Lower leg skin (tissue), 4 donors: Measurements from ENCODE around the gene DPP6. TPM values are rescaled to one million over a fixed set of nuclear protein-coding genes. Genes with fewer than 3 reads are reported as not detected.

Experiments used
- DNase-seq, 2 donors: peaks; one replicate each; pipeline ENCODE4 v3.0.0-alpha.2; 2019; ENCODE audit warnings: low spot score in 2 of 2
- H3K4me3 ChIP-seq: fragments of 200-600 bp; sonication (generic); 2 replicates; pipeline ENCODE4 v1.5.1; 2017; ENCODE audit warnings: mild to moderate bottlenecking, low read depth; ENCODE audit not compliant: poor library complexity, severe bottlenecking
- POLR2A ChIP-seq, 2 donors: fragments of 450-650 bp; IDR thresholded peaks; one replicate each; pipeline ENCODE4 v1.6.1; 2016 to 2017; ENCODE audit warnings: antibody characterized with exemption in 2 of 2, mild to moderate bottlenecking in 1 of 2, moderate library complexity in 1 of 2
- WGBS, 2 donors: methylation state at CpG; one replicate each; pipeline ENCODE4 v1.1.5; 2018; 5-methylcytosine and 5-hydroxymethylcytosine counted together
- intact Hi-C: fragments of 100-400 bp; cut with DNase I; formaldehyde crosslinking; loops from one replicate; pipeline ENCODE4 v1.15.0; 2023; ENCODE audit warnings: low total_unique reads
- total RNA-seq, 4 donors: library from RNA; depleted of rRNA; stranded (reverse); fragments of >200 nt; gene quantifications; one replicate each; pipeline ENCODE4 v1.1.0, GENCODE V29; 2016
- TF ChIP-seq, protein P1 (sequence below), 3 donors: fragments of 450-650 bp; IDR thresholded peaks; one replicate each; pipeline ENCODE4 v1.5.1; 2016; ENCODE audit warnings: antibody characterized with exemption in 3 of 3, mild to moderate bottlenecking in 3 of 3, moderate library complexity in 2 of 3

DPP6 gene
- total RNA-seq, 4 donors from 2014 or later = 1.0 to 4.5 (median 2.9) TPM

DNA sequence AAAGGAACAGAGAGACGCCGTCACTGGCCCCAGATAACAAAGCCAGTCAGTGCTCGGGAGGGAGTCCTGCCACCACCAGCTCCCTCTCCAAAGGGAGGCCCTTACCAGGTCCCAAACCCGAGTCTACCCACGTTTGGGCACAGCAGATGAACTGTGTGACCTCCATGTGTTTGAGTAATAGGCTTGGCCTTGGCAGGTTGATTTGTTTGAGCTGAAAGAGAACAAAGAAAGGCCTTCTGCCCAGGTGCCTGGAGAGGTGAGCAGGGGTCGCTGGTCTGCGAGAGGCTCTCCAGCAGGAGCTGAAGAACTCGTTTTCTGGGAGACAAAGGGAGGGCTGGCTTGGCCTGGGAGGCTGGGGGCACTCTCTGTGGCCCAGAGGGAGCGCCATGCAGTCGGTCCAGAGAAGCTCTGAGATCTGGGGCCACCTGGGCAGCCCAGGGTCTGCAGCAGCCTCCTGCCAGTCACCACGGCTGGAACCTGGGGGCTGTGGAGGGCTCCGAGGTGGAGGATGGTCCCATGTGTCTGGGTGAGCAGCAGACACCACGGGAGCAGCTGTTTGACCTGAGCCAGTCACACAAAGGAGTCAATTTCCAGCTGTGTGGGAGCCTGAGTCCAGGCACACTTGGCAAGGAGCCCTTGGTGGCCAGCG lies 851.0 kb downstream of the DPP6 start:
- WGBS, 2 donors = 54 to 55% methylated on average over 8 to 12 of the region's 14 CpGs
- intact Hi-C loops = no loop called here
- TF ChIP-seq, protein P1, sequence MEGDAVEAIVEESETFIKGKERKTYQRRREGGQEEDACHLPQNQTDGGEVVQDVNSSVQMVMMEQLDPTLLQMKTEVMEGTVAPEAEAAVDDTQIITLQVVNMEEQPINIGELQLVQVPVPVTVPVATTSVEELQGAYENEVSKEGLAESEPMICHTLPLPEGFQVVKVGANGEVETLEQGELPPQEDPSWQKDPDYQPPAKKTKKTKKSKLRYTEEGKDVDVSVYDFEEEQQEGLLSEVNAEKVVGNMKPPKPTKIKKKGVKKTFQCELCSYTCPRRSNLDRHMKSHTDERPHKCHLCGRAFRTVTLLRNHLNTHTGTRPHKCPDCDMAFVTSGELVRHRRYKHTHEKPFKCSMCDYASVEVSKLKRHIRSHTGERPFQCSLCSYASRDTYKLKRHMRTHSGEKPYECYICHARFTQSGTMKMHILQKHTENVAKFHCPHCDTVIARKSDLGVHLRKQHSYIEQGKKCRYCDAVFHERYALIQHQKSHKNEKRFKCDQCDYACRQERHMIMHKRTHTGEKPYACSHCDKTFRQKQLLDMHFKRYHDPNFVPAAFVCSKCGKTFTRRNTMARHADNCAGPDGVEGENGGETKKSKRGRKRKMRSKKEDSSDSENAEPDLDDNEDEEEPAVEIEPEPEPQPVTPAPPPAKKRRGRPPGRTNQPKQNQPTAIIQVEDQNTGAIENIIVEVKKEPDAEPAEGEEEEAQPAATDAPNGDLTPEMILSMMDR (IDR thresholded peaks at IDR 0.05) = no peak
- TF ChIP-seq POLR2A (IDR thresholded peaks at IDR 0.05) = no peak
- no peak for DNase-seq
- no peak overlapping the region for H3K4me3 ChIP-seq

DNA sequence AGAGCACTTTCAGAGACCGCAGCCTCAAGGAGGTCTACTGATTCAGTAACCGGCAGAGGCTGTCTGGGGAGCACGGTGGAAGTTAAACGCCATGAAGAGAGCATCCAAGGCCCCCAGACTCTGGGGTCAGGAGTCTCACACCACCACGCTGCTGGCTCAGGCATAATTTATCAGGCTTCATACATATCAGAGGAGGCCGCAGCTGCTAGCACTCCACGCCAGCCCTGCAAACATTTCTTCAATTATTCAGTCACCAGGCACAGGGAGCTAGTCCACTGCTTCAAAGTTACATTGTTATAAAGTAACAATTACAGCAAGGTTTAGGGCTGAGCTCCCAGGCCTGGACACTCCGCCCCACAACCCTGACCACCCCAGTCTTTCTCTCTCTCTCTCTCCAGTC lies 852.9 kb downstream of the DPP6 start:
- TF ChIP-seq POLR2A (IDR thresholded peaks at IDR 0.05) = no peak
- TF ChIP-seq, protein P1 (IDR thresholded peaks at IDR 0.05) = no peak
- WGBS, 2 donors = 89 to 92% methylated on average over 8 of the region's 8 CpGs
- intact Hi-C loops = no loop called here
- DNase-seq = no peak
- no peak overlapping the region for H3K4me3 ChIP-seq

DNA sequence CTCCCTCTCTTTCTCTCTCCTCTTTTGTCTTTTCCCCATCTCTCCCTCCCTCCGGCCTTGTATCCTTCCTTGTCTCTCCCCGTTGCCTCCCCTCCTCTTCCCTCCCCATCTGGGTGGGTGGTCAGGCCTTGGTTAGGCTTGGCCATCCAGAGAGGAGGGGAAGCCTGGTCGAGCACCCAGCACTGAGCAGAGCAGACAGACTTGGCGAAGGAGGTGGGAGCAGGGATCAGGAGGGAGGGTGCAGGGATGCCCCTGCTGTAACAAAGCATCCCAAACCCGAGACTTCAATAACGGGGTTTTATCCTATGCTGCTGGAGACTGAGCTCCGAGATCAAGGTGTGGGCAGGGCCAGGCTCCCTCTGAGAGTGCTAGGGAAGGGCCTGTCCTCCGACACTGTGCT lies 853.4 kb downstream of the DPP6 start:
- no peak overlapping the region for H3K4me3 ChIP-seq
- TF ChIP-seq POLR2A (IDR thresholded peaks at IDR 0.05) = no peak
- TF ChIP-seq, protein P1 (IDR thresholded peaks at IDR 0.05) = no peak
- 69 to 81% methylated on average over 8 of the region's 8 CpGs for WGBS, 2 donors
- intact Hi-C loops = no loop called here
- no peak for DNase-seq

DNA sequence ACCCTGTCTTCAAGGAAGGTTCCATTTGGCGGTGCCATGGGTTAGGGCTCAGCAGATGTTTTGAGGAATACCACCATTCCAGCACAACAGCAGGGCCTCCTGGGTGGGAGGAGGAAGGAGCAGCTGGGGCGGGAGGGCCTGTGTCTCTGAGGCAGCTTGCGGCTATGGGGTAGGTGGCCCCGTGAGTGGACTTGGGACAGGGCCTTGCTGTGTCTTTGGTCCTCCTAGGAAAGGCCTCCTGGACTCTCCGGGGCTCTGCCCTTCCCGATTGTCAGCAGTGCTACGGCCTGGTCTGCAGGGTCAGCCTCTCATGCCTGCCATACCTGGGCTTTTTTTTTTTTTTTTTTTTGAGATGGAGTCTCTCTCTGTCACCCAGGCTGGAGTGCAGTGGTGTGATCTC lies 854.0 kb downstream of the DPP6 start:
- TF ChIP-seq, protein P1 (IDR thresholded peaks at IDR 0.05) = no peak
- TF ChIP-seq POLR2A (IDR thresholded peaks at IDR 0.05) = no peak
- H3K4me3 ChIP-seq = no peak overlapping the region
- intact Hi-C loops = no loop called here
- 93 to 94% methylated on average over 7 of the region's 7 CpGs for WGBS, 2 donors
- no peak for DNase-seq

DNA sequence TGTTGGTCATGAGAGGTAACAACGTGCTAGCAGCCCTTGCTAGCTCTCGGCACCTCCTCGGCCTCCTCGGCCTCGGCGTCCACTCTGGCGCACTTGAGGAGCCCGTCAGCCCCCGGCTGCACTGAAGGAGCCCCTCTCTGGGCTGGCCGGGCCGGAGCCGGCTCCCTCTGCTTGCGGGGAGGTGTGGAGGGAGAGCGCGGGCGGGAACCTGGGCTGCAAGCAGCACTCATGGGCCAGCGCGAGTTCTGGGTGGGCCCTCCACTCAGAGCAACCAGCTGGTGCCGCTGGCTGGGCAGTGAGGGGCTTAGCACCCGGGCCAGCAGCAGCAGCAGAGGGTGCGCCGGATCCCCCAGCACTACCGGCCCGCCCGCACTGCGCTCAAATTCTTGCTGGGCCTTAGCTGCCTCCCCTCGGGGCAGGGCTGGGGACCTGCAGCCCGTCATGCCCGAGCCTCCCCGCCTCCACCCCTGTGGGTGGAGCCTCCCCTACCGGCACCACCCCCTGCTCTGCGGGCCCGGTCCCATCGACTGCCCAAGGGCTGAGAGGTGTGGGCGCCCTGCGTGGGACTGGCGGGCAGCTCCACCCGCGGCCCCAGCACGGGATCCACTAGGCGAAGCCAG lies 854.6 kb downstream of the DPP6 start:
- intact Hi-C loops = no loop called here
- 92 to 95% methylated on average over 22 to 27 of the region's 41 CpGs for WGBS, 2 donors
- DNase-seq = no peak
- no peak overlapping the region for H3K4me3 ChIP-seq
- TF ChIP-seq POLR2A (IDR thresholded peaks at IDR 0.05) = no peak
- TF ChIP-seq, protein P1 (IDR thresholded peaks at IDR 0.05) = no peak
